Prostate gland (tissue), 2 donors: ENCODE results near the gene SLC39A1. TPM values are rescaled to one million over a fixed set of nuclear protein-coding genes. Genes with fewer than 3 reads are reported as not detected.
A peak's percentile ranks its signal among the peaks of the same experiment; 100 is the strongest.
"Not testable (repeated sequence)": the region's sequence is repeated elsewhere in the genome, so short reads cannot be mapped to it uniquely, and the experiment has no call there.

Experiments
- DNase-seq: peaks from one replicate; pipeline ENCODE4 v3.0.0-alpha.2; 2019; ENCODE audit warnings: low spot score
- H3K27ac ChIP-seq, 2 donors: fragments of 200-600 bp; sonication (generic); 2 replicates each; pipeline ENCODE4 v1.5.1; 2017 to 2019
- H3K27me3 ChIP-seq: fragments of 200-600 bp; sonication (generic); replicated peaks from 2 replicates; pipeline ENCODE4 v1.5.1; 2019; ENCODE audit not compliant: insufficient read depth
- H3K36me3 ChIP-seq, 2 donors: fragments of 200-600 bp; sonication (generic); 1 replicate in 1 of 2; 2 replicates in 1 of 2; pipeline versions ENCODE4 v1.5.1 to v1.8.1; 2017 to 2019
- H3K4me1 ChIP-seq: fragments of 200-600 bp; sonication (generic); replicated peaks from 2 replicates; pipeline ENCODE4 v1.5.1; 2019
- H3K4me3 ChIP-seq, 2 donors: fragments of 200-600 bp; sonication (generic); 2 replicates each; pipeline ENCODE4 v1.5.1; 2017 to 2019
- H3K9me3 ChIP-seq: fragments of 200-600 bp; sonication (generic); 2 replicates; pipeline ENCODE4 v1.5.1; 2017
- POLR2A ChIP-seq: fragments of 450-650 bp; IDR thresholded peaks from one replicate; pipeline ENCODE4 v1.6.1; 2016; ENCODE audit warnings: antibody characterized with exemption, mild to moderate bottlenecking
- POLR2AphosphoS5 ChIP-seq: sonication (generic); formaldehyde crosslinking; IDR thresholded peaks from one replicate; pipeline ENCODE4 v1.6.1; 2017; ENCODE audit warnings: antibody characterized with exemption
- WGBS: methylation state at CpG from one replicate; pipeline ENCODE4 v1.1.5; 2018; 5-methylcytosine and 5-hydroxymethylcytosine counted together
- intact Hi-C: fragments of 100-400 bp; cut with DNase I; formaldehyde crosslinking; loops from one replicate; pipeline ENCODE4 v1.14.2; 2022
- microRNA-seq: library from miRNA; unstranded; fragments of <30 nt; microRNA quantifications from one replicate; pipeline ENCODE4, GENCODE V29; 2016
- small RNA-seq, 2 donors: library from RNA; depleted of rRNA; stranded (forward); fragments of <200 nt; gene quantifications; one replicate each; pipeline ENCODE3, GENCODE V24; 2016
- total RNA-seq, 2 donors: library from RNA; depleted of rRNA; stranded (reverse); fragments of >200 nt; gene quantifications; one replicate each; pipeline ENCODE4 v1.1.0, GENCODE V29; 2016
- TF ChIP-seq, protein P1 (sequence below), 4 experiments: fragments of 200-600 bp in 2 of 4; fragments of 450-650 bp in 2 of 4; sonication (generic) in 2 of 4; IDR thresholded peaks; 1 replicate in 3 of 4; 2 replicates in 1 of 4; pipeline ENCODE4 v1.5.1; 2016 to 2019; ENCODE audit warnings: antibody characterized with exemption in 4 of 4, mild to moderate bottlenecking in 2 of 4, moderate library complexity in 2 of 4

Gene SLC39A1
- total RNA-seq, 2 donors from 2014 or later = 88.6 to 122 TPM

DNA sequence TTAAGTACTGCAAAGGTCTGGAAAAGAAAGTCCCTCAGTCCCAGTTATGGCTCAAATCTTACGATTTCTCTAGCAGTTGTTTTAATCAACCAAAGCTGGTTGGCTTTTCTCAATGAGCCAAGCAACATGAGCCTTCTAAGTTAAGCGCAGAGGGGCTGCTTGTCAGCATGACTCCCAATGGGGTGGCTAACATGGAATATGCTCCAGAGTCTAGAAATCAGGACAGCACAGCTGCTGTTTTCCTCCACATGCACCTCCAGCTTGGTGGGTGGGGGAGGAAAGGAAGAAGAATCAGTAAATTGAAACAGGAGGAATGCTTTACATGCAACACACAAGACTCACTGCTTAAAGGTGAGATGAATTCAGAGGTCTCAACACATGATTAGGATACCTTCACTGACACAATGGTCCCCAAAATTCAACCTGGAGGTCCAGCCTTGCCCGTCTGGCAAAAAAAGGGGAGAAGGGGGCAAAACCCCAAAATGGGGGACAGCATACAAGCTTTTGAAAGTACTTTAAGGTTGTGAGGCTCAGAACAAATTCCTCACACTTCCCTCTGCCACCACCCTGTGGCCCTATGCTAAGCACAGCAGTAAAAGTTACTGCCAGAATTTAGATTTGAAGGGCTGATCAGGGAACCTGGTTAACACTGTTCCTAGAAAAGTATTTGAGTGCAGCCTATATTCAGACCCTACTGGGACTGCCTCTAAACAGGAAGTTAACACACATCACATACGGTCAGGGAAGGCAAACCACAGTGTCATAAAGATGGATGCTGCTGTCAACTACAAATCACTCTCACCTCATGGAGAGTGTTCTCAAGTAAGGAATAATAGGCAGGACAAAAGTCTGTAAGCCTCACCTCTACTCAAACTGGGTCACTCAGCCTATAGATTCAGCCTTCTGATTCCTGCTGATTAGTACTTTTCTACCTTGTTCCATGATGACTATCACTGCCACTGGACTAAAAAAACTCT lies 43.2 kb downstream of the SLC39A1 start:
- TF ChIP-seq, protein P1, sequence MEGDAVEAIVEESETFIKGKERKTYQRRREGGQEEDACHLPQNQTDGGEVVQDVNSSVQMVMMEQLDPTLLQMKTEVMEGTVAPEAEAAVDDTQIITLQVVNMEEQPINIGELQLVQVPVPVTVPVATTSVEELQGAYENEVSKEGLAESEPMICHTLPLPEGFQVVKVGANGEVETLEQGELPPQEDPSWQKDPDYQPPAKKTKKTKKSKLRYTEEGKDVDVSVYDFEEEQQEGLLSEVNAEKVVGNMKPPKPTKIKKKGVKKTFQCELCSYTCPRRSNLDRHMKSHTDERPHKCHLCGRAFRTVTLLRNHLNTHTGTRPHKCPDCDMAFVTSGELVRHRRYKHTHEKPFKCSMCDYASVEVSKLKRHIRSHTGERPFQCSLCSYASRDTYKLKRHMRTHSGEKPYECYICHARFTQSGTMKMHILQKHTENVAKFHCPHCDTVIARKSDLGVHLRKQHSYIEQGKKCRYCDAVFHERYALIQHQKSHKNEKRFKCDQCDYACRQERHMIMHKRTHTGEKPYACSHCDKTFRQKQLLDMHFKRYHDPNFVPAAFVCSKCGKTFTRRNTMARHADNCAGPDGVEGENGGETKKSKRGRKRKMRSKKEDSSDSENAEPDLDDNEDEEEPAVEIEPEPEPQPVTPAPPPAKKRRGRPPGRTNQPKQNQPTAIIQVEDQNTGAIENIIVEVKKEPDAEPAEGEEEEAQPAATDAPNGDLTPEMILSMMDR (IDR thresholded peaks at IDR 0.05) = peak in 2 of 4 experiments; percentile 31 to 39
- TF ChIP-seq POLR2A = no peak
- TF ChIP-seq POLR2AphosphoS5 = peak; percentile 27
- Histone ChIP-seq H3K36me3 (no peaks in the 10 kb centered on the region), H3K4me1 (peaks cover 16% of the 10 kb centered on the region), H3K27ac (no peak overlapping the region), H3K9me3 (no peaks in the 10 kb centered on the region), H3K27me3 (no peaks in the 10 kb centered on the region), H3K4me3 (no peak overlapping the region)
- intact Hi-C loops = no loop called here
- no peak for DNase-seq
- 37% methylated on average over 4 of the region's 4 CpGs for WGBS

DNA sequence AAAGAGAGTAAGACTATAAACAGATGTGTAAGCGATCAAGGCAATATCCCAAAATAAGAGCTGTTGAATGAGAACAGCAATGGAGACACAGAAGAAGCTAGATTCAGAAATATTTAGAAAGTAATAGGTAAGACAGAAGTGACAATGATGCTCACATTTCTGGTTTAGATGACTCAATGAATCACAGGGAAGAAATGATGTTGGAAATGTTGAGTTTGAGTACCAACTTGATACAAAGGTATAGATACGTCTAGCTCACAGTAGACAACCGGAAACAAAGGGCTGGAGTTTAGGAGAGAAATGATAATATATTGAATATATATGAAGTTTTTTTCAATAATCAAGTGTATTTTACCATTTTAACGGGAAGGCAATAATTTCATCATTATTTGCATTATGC lies 47.0 kb downstream of the SLC39A1 start:
- Histone ChIP-seq H3K27ac (no peak overlapping the region), H3K4me1 (peaks cover 12% of the 10 kb centered on the region)
- 88% methylated on average over 4 of the region's 4 CpGs for WGBS

DNA sequence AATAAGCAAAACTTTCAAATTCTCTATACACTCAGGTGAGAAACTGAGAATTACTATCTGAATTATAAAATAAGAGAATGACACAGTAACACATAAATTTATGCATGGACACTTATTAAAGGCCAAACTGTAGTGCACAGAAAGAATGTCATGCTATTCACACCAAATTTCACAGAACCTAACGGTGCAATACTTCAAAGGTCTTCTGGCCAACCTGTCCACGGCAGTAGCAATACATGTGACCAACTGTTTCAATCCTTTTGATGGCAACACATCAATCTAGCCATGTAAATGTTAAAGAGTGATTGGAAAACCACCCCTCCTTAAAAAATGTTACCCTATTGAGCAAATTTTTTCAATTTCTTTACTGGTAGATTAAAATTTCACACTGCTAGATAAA lies 51.0 kb downstream of the SLC39A1 start:
- DNase-seq = no peak
- intact Hi-C loops = no loop called here
- Histone ChIP-seq H3K27ac (no peak overlapping the region), H3K4me1 (no peaks in the 10 kb centered on the region), H3K9me3 (no peaks in the 10 kb centered on the region), H3K4me3 (no peak overlapping the region), H3K36me3 (no peaks in the 10 kb centered on the region), H3K27me3 (no peaks in the 10 kb centered on the region)
- WGBS = 58% methylated on average over 2 of the region's 2 CpGs
- no peak for TF ChIP-seq POLR2AphosphoS5
- TF ChIP-seq, protein P1 (IDR thresholded peaks at IDR 0.05) = no peak
- TF ChIP-seq POLR2A = no peak

More for the DNA sequence above, 47.0 kb downstream of the SLC39A1 start:
- Histone ChIP-seq H3K9me3 (no peaks in the 10 kb centered on the region), H3K27me3 (no peaks in the 10 kb centered on the region), H3K4me3 (no peak overlapping the region), H3K36me3 (no peaks in the 10 kb centered on the region)
- intact Hi-C loops = no loop called here
- TF ChIP-seq POLR2AphosphoS5 = no peak
- TF ChIP-seq, protein P1 (IDR thresholded peaks at IDR 0.05) = no peak
- no peak for TF ChIP-seq POLR2A
- DNase-seq = no peak

DNA sequence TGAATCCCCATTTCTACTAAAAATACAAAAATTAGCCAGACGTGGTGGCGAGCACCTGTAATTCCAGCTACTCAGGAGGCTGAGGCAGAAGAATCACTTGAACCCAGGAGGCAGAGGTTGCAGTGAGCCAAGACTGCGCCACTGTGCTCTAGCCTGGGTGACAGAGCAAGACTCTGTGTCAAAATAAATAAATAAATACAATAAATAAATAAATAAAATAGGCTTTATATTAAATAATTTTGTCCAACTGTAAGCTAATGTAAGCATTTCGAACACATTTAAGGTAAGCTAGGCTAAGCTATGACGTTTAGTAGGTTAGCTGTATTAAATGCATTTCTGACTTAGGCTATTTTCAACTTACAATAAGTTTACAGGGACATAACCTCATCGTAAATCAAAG lies 52.8 kb downstream of the SLC39A1 start:
- 78% methylated on average over 6 of the region's 6 CpGs for WGBS
- H3K36me3 ChIP-seq, intact Hi-C loops, H3K27me3 ChIP-seq, H3K9me3 ChIP-seq, H3K4me3 ChIP-seq, H3K4me1 ChIP-seq, DNase-seq, H3K27ac ChIP-seq: not testable (repeated sequence)

Small RNA genes within 50 kb of the gene (microRNA-seq; reads per million reads assigned to microRNA genes)
- gene MIR6737 = 0.50 reads per million

Small RNA genes within 50 kb of the gene (small RNA-seq; reads per million reads assigned to genes)
- gene MIR6737 = 0 to 0.28 reads per million in 2 donors

Other genes starting within 250 kb of the SLC39A1 start
- 10 to 100 TPM; 26.1 to 70.0 TPM for gene INTS3, start 235.5 kb downstream of the SLC39A1 start, total RNA-seq
- 10 to 100 TPM; 27.4 to 30.9 TPM for gene SLC27A3, start 188.1 kb downstream of the SLC39A1 start, total RNA-seq
- 10 to 100 TPM; 24.5 to 29.7 TPM for gene GATAD2B, start 40.6 kb downstream of the SLC39A1 start, total RNA-seq
- gene DENND4B, start 16.8 kb downstream of the SLC39A1 start, total RNA-seq = 10 to 100 TPM; 18.1 to 28.3 TPM
- 10 to 100 TPM; 18.5 to 30.2 TPM for gene CRTC2, start 4.9 kb downstream of the SLC39A1 start, total RNA-seq
- 100 to 1,000 TPM; 109 to 386 TPM for gene CREB3L4, start 4.4 kb upstream of the SLC39A1 start, total RNA-seq
- 100 to 1,000 TPM; 234 to 404 TPM for gene JTB, start 14.1 kb upstream of the SLC39A1 start, total RNA-seq
- gene RAB13, start 22.8 kb upstream of the SLC39A1 start, total RNA-seq = 10 to 100 TPM; 49.1 to 49.3 TPM
- 1,000 to 10,000 TPM; 1,937 to 3,992 TPM for gene RPS27, start 27.2 kb upstream of the SLC39A1 start, total RNA-seq
- 1 to 10 TPM in 1 of 2 donors, under 1 TPM in 1; 0.05 to 5.7 TPM for gene NUP210L, start 191.5 kb upstream of the SLC39A1 start, total RNA-seq
- 100 to 1,000 TPM; 147 to 277 TPM for gene TPM3, start 228.6 kb upstream of the SLC39A1 start, total RNA-seq
- not detected for gene CFAP141, start 242.8 kb upstream of the SLC39A1 start, total RNA-seq